LNCAP (cell line): Measurements from ENCODE around the gene DPH6.

Experiments used
- TF ChIP-seq, protein P1 (sequence below): fragments of 450-650 bp; IDR thresholded peaks from 2 replicates; pipeline ENCODE4 v1.5.1; 2017; ENCODE audit warnings: mild to moderate bottlenecking

Gene DPH6

DNA sequence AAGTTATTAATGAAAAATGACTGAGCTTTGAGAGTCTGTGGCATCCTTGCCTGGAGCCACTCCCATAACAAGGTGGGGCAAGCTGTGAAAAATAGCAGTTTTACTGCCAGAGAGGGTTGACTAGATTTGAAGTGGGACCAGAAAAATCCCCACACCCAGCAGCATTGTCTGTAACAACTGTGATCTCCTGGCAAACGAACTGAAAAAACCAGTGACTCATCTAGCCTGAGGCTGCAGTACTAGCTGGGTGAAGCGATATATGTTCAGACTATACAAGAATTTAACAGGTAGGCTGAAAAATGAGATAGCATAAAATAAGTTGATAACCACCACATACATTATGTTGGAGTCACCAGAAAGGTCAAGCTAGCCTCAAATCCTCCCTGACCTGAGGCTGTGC lies 64.0 kb downstream of the DPH6 start:
- TF ChIP-seq, protein P1, sequence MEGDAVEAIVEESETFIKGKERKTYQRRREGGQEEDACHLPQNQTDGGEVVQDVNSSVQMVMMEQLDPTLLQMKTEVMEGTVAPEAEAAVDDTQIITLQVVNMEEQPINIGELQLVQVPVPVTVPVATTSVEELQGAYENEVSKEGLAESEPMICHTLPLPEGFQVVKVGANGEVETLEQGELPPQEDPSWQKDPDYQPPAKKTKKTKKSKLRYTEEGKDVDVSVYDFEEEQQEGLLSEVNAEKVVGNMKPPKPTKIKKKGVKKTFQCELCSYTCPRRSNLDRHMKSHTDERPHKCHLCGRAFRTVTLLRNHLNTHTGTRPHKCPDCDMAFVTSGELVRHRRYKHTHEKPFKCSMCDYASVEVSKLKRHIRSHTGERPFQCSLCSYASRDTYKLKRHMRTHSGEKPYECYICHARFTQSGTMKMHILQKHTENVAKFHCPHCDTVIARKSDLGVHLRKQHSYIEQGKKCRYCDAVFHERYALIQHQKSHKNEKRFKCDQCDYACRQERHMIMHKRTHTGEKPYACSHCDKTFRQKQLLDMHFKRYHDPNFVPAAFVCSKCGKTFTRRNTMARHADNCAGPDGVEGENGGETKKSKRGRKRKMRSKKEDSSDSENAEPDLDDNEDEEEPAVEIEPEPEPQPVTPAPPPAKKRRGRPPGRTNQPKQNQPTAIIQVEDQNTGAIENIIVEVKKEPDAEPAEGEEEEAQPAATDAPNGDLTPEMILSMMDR = no peak

DNA sequence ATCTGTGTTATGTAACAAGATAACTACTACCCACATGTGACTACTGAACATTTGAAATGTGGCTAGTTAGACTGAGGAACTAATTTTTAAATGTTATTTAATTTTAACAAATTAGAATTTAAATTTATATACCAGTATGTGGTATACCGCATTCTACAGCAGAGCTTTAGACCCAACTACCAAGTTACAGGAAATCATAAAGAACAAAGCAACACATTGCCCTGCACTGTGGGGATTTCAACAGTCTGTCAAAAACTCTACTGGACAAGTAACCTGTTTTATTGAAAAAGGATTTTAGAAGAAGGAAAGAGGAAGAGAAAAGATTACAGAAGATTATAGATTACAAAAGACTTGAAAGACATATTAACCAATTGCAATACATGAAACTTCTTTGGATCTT lies 64.9 kb downstream of the DPH6 start:
- TF ChIP-seq, protein P1 = no peak

DNA sequence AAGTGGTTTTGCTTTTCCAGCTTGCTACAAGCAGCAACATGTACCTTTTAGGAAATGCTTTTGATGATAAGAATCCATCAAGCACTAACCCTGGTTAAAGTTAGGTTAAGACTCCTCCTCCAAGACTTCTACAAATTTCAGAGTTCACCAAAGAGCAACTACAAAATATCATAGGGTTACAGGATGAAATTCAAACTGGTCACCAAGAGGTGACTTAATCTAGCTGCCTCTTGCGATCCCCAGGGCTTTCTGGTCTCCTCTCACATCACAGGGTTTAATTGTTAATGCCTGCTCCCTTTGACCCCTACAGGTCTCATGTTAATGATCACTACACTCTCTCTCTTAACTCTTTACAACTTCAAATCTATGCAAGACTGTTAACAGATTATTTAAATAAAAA lies 66.5 kb downstream of the DPH6 start:
- TF ChIP-seq, protein P1 = no peak

- TF ChIP-seq, protein P1 = no peak
Observed at GRCh38 chr15:35477312-35478262, 68.4 kb downstream of the DPH6 start.

DNA sequence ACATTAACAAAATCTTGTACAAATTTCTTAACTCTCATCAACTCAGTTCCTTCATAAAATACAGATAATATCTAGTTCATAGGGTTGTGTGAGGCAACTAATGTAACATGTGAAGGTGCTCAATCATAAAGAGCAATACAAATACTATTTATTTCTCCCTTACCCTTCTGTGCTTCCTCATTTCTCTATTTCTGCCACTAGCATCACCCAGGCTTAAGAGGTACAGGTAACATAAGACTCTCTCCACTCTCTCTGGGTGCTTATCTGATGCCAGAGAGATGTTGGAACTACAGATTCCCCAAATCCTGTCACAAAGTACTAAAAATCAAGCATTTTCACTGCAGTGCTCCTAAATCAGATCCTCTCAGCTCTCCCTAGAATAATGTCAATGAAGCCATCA lies 74.9 kb downstream of the DPH6 start:
- TF ChIP-seq, protein P1 = no peak

DNA sequence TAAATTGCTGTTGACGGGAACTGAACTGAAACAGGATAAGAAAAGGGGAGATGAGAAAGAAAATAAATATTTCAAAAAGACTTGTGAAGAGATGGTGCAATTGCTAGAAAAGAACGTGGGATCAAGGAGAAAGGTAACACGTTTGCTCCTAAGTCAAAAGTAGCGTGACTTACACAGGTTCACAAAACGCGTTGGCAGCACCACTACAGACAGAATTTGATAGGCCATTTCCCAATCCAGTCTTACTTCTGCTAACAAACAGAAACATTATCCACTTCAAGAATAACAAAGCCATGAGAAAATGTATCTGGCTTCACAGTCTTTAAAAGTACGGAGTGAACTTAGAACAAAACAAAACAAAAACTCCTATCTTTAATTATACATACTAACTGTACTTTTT lies 75.5 kb downstream of the DPH6 start:
- TF ChIP-seq, protein P1 = no peak

- TF ChIP-seq, protein P1 = no peak
Observed at GRCh38 chr15:35466476-35466875, 79.5 kb downstream of the DPH6 start.
